ENCODE data around the gene RALGAPA2.

- TF ChIP-seq CTCF (IDR thresholded peaks at IDR 0.05) (no peak), POLR2A (IDR thresholded peaks at IDR 0.05) (no peak)
These were observed 19.9 kb downstream of the RALGAPA2 start for GRCh38 chr20:20692587-20692986.

Data from body of pancreas (tissue), 4 donors.